ENCODE measurements around the gene PARP8.
"Not testable (repeated sequence)": the region's sequence is repeated elsewhere in the genome, so short reads cannot be mapped to it uniquely, and the experiment has no call there.

Gene PARP8

GRCh38 chr5:50730336-50730735 lies 63.9 kb downstream of the PARP8 start:
- DNase-seq: no peak

- no peak for DNase-seq
Observed at GRCh38 chr5:50730841-50731240, 64.4 kb downstream of the PARP8 start.

- no peak for DNase-seq
Observed at GRCh38 chr5:50733741-50734140, 67.3 kb downstream of the PARP8 start.

- DNase-seq: no peak
Observed at GRCh38 chr5:50738864-50739263, 72.4 kb downstream of the PARP8 start.

- DNase-seq: no peak
Observed at GRCh38 chr5:50740832-50741231, 74.4 kb downstream of the PARP8 start.

GRCh38 chr5:50744776-50745175 lies 78.3 kb downstream of the PARP8 start:
- DNase-seq: peak; percentile 12

GRCh38 chr5:50745221-50745910 lies 78.9 kb downstream of the PARP8 start:
- no peak for DNase-seq

GRCh38 chr5:50749181-50749580 lies 82.7 kb downstream of the PARP8 start:
- DNase-seq: no peak

GRCh38 chr5:50749873-50750272 lies 83.4 kb downstream of the PARP8 start:
- DNase-seq: no peak

GRCh38 chr5:50751064-50751657 lies 84.7 kb downstream of the PARP8 start:
- peak; percentile 63 for DNase-seq

GRCh38 chr5:50752800-50753199 lies 86.4 kb downstream of the PARP8 start:
- no peak for DNase-seq

GRCh38 chr5:50759526-50760270 lies 93.3 kb downstream of the PARP8 start:
- DNase-seq: no peak

GRCh38 chr5:50763351-50763750 lies 96.9 kb downstream of the PARP8 start:
- no peak for DNase-seq

- DNase-seq: no peak
Observed at GRCh38 chr5:50763846-50764245, 97.4 kb downstream of the PARP8 start.

- no peak for DNase-seq
Observed at GRCh38 chr5:50766042-50766441, 99.6 kb downstream of the PARP8 start.

- no peak for DNase-seq
Observed at GRCh38 chr5:50766462-50766861, 100.0 kb downstream of the PARP8 start.

- no peak for DNase-seq
Observed at GRCh38 chr5:50766967-50767366, 100.5 kb downstream of the PARP8 start.

GRCh38 chr5:50767588-50767987 lies 101.2 kb downstream of the PARP8 start:
- no peak for DNase-seq

- DNase-seq: no peak
Observed at GRCh38 chr5:50768634-50769033, 102.2 kb downstream of the PARP8 start.

- DNase-seq: no peak
Observed at GRCh38 chr5:50770441-50770840, 104.0 kb downstream of the PARP8 start.

GRCh38 chr5:50774446-50775175 lies 108.2 kb downstream of the PARP8 start:
- not testable (repeated sequence) for DNase-seq

GRCh38 chr5:50786073-50786472 lies 119.6 kb downstream of the PARP8 start:
- DNase-seq: no peak

GRCh38 chr5:50791813-50792212 lies 125.4 kb downstream of the PARP8 start:
- no peak for DNase-seq
